SJCRH30 (cell line): ENCODE results near the gene ZNF124. TPM values are rescaled to one million over a fixed set of nuclear protein-coding genes. Genes with fewer than 3 reads are reported as not detected.
"Not testable (repeated sequence)": the region's sequence is repeated elsewhere in the genome, so short reads cannot be mapped to it uniquely, and the experiment has no call there.

ENCODE experiments used
- DNase-seq, 2 experiments: peaks; one replicate each; pipeline ENCODE4 v3.0.0-alpha.2; 2015 to 2020
- H3K27ac ChIP-seq: fragments of 250-450 bp; sonication (Bioruptor Pico); 2 replicates; pipeline ENCODE4 v1.5.1; 2020; ENCODE audit warnings: mild to moderate bottlenecking, moderate library complexity
- H3K27me3 ChIP-seq: fragments of 250-450 bp; sonication (Bioruptor Pico); 2 replicates; pipeline ENCODE4 v1.5.1; 2020; ENCODE audit warnings: mild to moderate bottlenecking, moderate library complexity
- H3K36me3 ChIP-seq: fragments of 250-450 bp; sonication (Bioruptor Pico); 2 replicates; pipeline ENCODE4 v1.5.1; 2020; ENCODE audit warnings: mild to moderate bottlenecking, moderate library complexity
- H3K4me1 ChIP-seq: fragments of 250-450 bp; sonication (Bioruptor Pico); 2 replicates; pipeline ENCODE4 v1.5.1; 2020; ENCODE audit warnings: mild to moderate bottlenecking, moderate library complexity
- H3K4me3 ChIP-seq: fragments of 250-450 bp; sonication (Bioruptor Pico); 2 replicates; pipeline ENCODE4 v1.5.1; 2020; ENCODE audit warnings: mild to moderate bottlenecking, moderate library complexity
- H3K9me3 ChIP-seq: fragments of 250-450 bp; sonication (Bioruptor Pico); replicated peaks from 2 replicates; pipeline ENCODE4 v1.5.1; 2020; ENCODE audit warnings: mild to moderate bottlenecking, moderate library complexity
- total RNA-seq: library from RNA; depleted of rRNA; stranded (reverse); fragments of >200 nt; shearing (Covaris generic); gene quantifications from 2 replicates; pipeline ENCODE4 v1.2.3, GENCODE V29; 2014; rRNA removed

ZNF124 gene
- total RNA-seq: 74.6 and 78.6 TPM in 2 replicates

- Histone ChIP-seq H3K36me3 (peaks cover 14% of the 10 kb centered on the region), H3K4me3 (peak within 1 kb of the TSS; percentile 32)
- peak in 1 of 2 experiments; percentile 20 for DNase-seq
- H3K27me3 ChIP-seq, H3K27ac ChIP-seq, H3K9me3 ChIP-seq, H3K4me1 ChIP-seq: not testable (repeated sequence)
These were observed at the start of gene ZNF124 for GRCh38 chr1:247171875-247172563. Gene ZNF124 (minus strand): TSS chr1:247172020. CDS start chr1:247171877, 143 bp downstream.

DNA sequence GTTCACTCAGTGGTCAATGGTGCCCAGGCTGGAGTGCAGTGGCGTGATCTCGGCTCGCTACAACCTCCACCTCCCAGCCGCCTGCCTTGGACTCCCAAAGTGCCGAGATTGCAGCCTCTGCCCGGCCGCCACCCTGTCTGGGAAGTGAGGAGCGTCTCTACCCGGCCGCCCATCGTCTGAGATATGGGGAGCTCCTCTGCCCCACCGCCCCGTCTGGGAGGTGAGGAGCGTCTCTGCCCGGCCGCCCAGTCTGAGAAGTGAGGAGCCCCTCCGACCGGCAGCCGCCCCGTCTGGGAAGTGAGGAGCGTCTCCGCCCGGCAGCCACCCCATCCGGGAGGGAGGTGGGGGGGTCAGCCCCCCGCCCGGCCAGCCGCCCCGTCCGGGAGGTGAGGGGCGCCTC lies 48.5 kb upstream of the ZNF124 start:
- H3K4me1 ChIP-seq, H3K36me3 ChIP-seq, H3K27ac ChIP-seq, H3K9me3 ChIP-seq, H3K27me3 ChIP-seq, DNase-seq, H3K4me3 ChIP-seq: not testable (repeated sequence)

GRCh38 chr1:247218121-247218651 lies 46.4 kb upstream of the ZNF124 start:
- no peaks in the 10 kb centered on the region for H3K27me3 ChIP-seq
- H3K4me1 ChIP-seq: no peaks in the 10 kb centered on the region
- no peaks in the 10 kb centered on the region for H3K36me3 ChIP-seq
- no peak for DNase-seq
- no peak overlapping the region for H3K4me3 ChIP-seq
- H3K27ac ChIP-seq: no peak overlapping the region
- H3K9me3 ChIP-seq: no peaks in the 10 kb centered on the region

GRCh38 chr1:247216261-247216660 lies 44.4 kb upstream of the ZNF124 start:
- H3K27me3 ChIP-seq: no peaks in the 10 kb centered on the region
- H3K27ac ChIP-seq: no peak overlapping the region
- peaks cover 15% of the 10 kb centered on the region for H3K4me1 ChIP-seq
- no peaks in the 10 kb centered on the region for H3K9me3 ChIP-seq
- no peaks in the 10 kb centered on the region for H3K36me3 ChIP-seq
- no peak overlapping the region for H3K4me3 ChIP-seq
- DNase-seq: no peak

DNA sequence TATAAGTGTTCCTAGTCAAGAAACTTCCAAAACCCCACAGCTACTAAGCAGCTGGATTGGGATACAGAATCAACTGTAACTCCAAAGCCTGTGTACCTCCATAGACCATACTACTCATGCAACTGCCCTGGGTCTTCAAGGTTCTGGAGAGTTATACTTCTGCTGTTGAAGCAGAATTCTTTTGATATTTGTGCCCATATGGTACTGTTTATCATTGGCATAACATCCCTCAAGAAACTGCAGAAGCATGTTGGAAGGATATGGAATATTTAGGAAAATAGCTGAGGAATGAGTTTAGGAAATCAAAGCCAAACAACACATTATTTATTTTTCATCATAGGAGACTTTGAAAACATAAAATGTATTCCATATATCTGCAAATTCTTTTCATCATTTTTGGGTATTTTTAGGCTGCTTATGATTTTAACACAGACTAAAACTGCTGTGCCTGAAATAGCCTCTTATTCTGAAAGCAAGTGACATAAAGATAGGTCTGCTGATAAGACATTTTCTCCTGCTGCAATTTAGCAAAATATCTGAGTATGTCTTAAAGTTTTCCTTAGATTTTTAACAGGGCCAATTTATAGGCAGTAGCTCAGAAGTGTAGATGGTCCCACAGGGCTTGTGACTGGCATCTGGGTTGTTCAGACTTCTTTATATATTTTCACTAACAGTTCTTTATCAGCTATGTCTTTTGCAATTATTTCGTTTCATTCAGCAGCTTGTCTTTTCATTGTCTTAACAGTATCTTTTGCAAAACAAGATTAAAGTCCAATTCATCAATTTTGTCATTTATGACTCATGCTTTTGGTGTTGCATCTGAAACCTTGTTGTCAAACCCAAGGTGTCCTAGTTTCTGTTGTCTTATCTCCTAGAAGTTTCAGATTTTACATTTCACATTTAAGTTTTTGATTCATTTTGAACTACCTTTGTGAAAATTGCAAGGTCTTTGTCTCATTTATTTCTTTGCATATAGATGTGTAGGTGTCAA lies 41.1 kb upstream of the ZNF124 start:
- H3K27me3 ChIP-seq: no peaks in the 10 kb centered on the region
- no peaks in the 10 kb centered on the region; the same call in 1 of the 2 replicates for H3K9me3 ChIP-seq
- H3K36me3 ChIP-seq: peaks cover 8% of the 10 kb centered on the region

GRCh38 chr1:247212012-247212411 lies 40.2 kb upstream of the ZNF124 start:
- H3K27ac ChIP-seq: no peak overlapping the region
- H3K36me3 ChIP-seq: peaks cover 8% of the 10 kb centered on the region
- H3K27me3 ChIP-seq: no peaks in the 10 kb centered on the region
- H3K4me3 ChIP-seq: peak overlapping the region; percentile 97
- no peaks in the 10 kb centered on the region; the same call in 1 of the 2 replicates for H3K9me3 ChIP-seq
- DNase-seq: peak; percentile 57 to 79
- H3K4me1 ChIP-seq: peaks cover 24% of the 10 kb centered on the region

More for the DNA sequence above, 41.1 kb upstream of the ZNF124 start:
- no peak overlapping the region for H3K4me3 ChIP-seq
- peaks cover 24% of the 10 kb centered on the region for H3K4me1 ChIP-seq
- no peak for DNase-seq
- no peak overlapping the region for H3K27ac ChIP-seq

GRCh38 chr1:247211339-247211738 lies 39.5 kb upstream of the ZNF124 start:
- H3K27me3 ChIP-seq: no peaks in the 10 kb centered on the region
- peaks cover 24% of the 10 kb centered on the region for H3K4me1 ChIP-seq
- no peak overlapping the region for H3K27ac ChIP-seq
- peak overlapping the region; percentile 97 for H3K4me3 ChIP-seq
- DNase-seq: peak in 1 of 2 experiments; percentile 36
- no peaks in the 10 kb centered on the region; the same call in 1 of the 2 replicates for H3K9me3 ChIP-seq
- peaks cover 10% of the 10 kb centered on the region for H3K36me3 ChIP-seq

DNA sequence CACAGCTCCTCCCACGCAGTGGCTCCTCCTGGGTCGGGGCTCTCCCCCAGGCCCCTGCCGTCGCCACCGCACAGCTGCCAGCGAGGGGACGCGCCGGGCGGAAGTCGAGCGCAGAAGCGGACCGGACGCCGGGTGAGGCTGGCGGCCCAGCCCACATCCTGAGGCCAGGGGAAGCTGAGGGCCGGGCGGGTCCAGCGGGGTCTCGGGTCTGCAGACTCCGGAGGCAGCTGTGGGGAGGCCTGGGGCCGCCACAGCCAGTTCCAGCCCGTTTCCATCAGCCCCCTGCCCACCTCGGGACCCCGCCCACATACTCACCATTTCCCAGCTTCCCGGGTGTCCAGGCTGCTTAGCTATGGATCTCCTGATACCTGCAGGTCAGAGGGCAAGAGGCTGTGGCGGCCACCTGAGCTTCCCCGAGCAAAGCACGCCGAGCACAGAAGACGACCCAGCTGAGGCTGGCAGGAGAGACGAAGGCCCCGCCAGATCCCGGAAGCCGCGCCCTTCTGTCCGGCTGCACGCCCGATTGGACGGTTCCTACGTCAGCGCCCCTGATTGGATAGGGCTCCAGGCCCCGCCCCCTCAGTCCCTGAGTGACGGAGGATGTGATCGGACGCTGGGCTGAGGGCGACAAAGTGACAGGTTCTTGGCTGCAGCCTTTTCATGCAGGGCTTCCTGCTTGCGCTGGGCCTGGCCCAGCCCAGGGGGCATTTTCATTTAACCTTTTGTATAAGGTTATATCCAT lies 38.7 kb upstream of the ZNF124 start:
- peaks cover 16% of the 10 kb centered on the region for H3K36me3 ChIP-seq
- no peaks in the 10 kb centered on the region; the same call in 1 of the 2 replicates for H3K9me3 ChIP-seq
- peak overlapping the region; percentile 97 for H3K4me3 ChIP-seq
- no peaks in the 10 kb centered on the region for H3K27me3 ChIP-seq
- DNase-seq: peak; percentile 93 to 95
- H3K27ac ChIP-seq: peak overlapping the region; percentile 83
- peaks cover 24% of the 10 kb centered on the region for H3K4me1 ChIP-seq

DNA sequence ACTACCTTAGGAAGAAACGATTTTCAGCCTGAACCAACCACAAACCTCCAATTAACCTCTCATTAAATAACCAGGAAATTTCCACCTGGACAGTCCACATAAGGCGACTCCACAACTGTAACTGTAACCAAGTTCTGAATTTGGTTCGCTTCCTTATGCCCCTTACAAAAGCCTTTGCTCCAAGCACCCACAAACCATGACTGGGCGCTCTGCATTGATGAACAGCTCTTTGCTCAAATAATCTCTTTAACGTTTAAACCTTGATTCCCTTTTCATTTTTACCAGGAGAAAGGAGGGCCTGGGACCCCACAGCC lies 38.2 kb upstream of the ZNF124 start:
- Histone ChIP-seq H3K9me3 (no peaks in the 10 kb centered on the region; the same call in 1 of the 2 replicates), H3K4me3 (peak overlapping the region; percentile 97), H3K36me3 (peaks cover 16% of the 10 kb centered on the region), H3K27ac (peak overlapping the region; percentile 83), H3K27me3 (no peaks in the 10 kb centered on the region), H3K4me1 (peaks cover 24% of the 10 kb centered on the region)
- DNase-seq: no peak

DNA sequence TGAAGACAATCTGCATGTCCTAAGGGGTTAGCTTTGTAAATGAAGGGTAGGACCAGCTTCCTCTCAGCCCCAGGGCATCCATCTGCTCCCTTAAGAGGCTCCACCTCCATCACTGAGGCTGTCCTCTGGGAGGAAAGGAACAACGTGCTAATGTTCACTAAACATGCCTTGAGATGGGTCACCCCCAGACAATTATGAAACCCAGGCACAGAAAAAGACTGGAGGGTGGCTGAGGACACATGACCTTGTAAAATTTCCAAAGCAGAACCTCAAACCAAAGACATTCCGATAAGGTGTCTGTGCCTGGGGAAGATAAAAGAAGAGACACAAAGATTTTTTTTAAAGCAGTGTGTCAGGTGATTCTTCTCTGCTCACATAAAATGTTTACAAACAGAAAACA lies 37.6 kb upstream of the ZNF124 start:
- H3K4me3 ChIP-seq: peak overlapping the region; percentile 97
- H3K27ac ChIP-seq: no peak overlapping the region
- no peaks in the 10 kb centered on the region for H3K27me3 ChIP-seq
- peaks cover 24% of the 10 kb centered on the region for H3K4me1 ChIP-seq
- no peak for DNase-seq
- no peaks in the 10 kb centered on the region; the same call in 1 of the 2 replicates for H3K9me3 ChIP-seq
- peaks cover 16% of the 10 kb centered on the region for H3K36me3 ChIP-seq

DNA sequence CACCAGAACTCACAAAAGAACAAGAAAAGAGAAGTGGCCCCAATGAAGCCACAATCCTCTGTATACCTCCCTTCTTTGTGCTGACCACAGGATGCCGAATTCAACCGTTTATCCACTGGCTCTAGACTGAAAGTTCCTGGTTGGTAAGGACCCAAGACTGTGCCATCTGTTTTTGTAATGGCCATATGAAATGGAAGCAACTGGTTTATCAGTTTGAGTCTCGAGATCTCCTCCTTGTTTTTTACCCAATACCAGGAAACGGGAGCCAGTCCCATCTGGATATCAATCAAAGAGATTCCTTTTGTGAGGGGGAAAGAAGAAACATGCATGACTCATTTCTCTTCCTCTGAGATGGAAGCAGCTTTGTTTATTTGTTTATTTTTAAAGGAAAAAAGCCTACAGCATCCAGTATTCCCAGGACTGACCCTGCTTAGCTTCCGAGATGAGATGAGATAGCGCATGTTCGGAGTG lies 32.4 kb upstream of the ZNF124 start:
- H3K4me3 ChIP-seq: no peak overlapping the region
- H3K27ac ChIP-seq: no peak overlapping the region
- H3K27me3 ChIP-seq: no peaks in the 10 kb centered on the region
- DNase-seq: no peak
- H3K9me3 ChIP-seq: peaks cover 2% of the 10 kb centered on the region; the same call in 1 of the 2 replicates
- peaks cover 37% of the 10 kb centered on the region for H3K36me3 ChIP-seq
- H3K4me1 ChIP-seq: peaks cover 3% of the 10 kb centered on the region; the same call in 1 of the 2 replicates

DNA sequence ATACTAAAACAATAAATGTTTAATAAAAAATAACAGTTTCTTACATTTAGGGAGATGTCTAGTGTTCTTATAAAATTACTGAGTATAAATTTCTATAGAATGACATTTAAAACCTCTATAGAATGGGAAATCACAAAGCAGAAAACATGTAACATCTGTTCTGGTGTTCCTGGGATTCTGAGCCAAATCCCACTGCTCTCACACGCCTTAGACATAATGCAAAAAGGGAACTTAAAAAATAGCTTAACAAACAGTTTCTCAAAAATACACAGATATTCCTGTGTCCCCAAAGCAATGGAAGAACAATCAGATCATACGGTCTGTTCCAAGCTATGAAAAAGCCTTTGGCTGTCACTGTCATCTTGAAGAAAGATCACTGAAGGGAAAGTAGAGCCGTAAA lies 27.0 kb upstream of the ZNF124 start:
- H3K9me3 ChIP-seq: peaks cover 13% of the 10 kb centered on the region; the same call in 1 of the 2 replicates
- peaks cover 64% of the 10 kb centered on the region for H3K36me3 ChIP-seq
- H3K4me1 ChIP-seq: no peaks in the 10 kb centered on the region
- no peak for DNase-seq
- no peak overlapping the region for H3K27ac ChIP-seq
- no peak overlapping the region for H3K4me3 ChIP-seq
- H3K27me3 ChIP-seq: no peaks in the 10 kb centered on the region

DNA sequence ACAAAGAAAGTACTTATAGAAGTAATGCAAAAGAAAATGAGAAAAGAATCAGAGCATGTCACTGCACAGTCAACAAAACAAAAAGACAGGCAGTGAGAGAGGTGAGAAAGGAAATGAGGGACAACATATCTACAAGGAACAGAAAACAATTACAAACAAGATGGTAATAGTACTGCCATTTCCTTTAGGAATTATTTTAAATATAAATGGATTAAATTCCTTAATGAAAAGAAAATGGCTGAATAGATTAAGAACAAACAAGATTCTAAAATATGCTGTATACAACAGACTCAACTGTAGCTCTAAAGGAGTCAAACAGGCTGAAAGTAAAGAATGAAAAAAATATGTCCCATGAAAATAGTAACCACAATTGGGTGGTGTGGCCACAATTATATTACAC lies 22.1 kb upstream of the ZNF124 start:
- DNase-seq: no peak
- Histone ChIP-seq H3K9me3 (peaks cover 32% of the 10 kb centered on the region), H3K27ac (no peak overlapping the region), H3K27me3 (no peaks in the 10 kb centered on the region), H3K4me1 (no peaks in the 10 kb centered on the region), H3K36me3 (peaks cover 67% of the 10 kb centered on the region), H3K4me3 (no peak overlapping the region)
